GM20000 (cell line): ENCODE measurements around the gene GRN.

Experiments used
- DNase-seq: peaks from one replicate; pipeline ENCODE4 v3.0.0; 2012; ENCODE audit warnings: low spot score
- TF ChIP-seq, protein P1 (sequence below): IDR thresholded peaks from 2 replicates; pipeline ENCODE4 v1.5.1; 2012; ENCODE audit warnings: mild to moderate bottlenecking, control low read depth; ENCODE audit errors: extremely low read depth, missing control alignments

GRN gene

DNA sequence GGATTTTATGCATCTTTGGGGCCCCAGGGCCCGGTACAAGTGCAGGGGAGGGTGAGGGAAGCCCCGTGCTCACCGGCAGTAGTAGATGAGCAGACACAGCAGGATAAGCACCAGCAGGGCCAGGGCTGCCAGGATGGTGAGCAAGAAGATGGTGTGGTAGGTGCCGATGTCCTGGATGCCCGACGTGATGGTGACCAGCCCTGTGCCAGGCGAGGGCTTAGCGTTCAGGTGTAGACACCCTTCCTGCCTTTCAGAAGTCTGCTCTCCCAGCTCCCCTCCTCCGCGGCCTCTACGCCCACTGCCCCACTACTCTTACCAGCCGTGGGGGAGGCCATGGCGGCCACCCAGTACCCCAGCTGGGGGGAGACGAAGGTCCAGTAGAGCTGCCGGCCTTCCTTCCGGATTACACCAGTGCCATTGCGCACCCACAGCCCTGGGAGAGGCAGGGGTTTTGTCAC, 10.6 kb downstream of the GRN start:
- DNase-seq = no peak
- TF ChIP-seq, protein P1, sequence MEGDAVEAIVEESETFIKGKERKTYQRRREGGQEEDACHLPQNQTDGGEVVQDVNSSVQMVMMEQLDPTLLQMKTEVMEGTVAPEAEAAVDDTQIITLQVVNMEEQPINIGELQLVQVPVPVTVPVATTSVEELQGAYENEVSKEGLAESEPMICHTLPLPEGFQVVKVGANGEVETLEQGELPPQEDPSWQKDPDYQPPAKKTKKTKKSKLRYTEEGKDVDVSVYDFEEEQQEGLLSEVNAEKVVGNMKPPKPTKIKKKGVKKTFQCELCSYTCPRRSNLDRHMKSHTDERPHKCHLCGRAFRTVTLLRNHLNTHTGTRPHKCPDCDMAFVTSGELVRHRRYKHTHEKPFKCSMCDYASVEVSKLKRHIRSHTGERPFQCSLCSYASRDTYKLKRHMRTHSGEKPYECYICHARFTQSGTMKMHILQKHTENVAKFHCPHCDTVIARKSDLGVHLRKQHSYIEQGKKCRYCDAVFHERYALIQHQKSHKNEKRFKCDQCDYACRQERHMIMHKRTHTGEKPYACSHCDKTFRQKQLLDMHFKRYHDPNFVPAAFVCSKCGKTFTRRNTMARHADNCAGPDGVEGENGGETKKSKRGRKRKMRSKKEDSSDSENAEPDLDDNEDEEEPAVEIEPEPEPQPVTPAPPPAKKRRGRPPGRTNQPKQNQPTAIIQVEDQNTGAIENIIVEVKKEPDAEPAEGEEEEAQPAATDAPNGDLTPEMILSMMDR = no peak

DNA sequence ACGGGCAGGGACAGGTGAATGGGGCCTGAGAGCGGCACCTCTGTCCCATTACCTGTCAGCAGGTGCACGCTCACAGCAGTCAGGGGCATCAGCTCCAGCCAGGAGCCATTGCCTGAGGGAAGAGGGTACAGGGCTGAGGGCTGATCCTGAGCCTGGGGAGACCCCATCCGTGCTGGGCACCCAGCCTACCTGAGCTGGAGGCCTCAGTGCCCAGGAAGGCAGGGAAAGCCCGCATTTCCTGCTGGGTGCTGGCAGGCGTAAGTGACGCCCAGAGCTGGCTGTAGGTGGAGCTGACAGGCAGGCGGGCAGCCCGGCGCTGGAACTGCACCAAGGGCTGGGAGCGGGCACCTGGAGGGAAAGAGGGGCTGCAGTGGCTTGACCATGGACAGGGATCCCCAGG, 11.1 kb downstream of the GRN start:
- TF ChIP-seq, protein P1 = no peak

DNA sequence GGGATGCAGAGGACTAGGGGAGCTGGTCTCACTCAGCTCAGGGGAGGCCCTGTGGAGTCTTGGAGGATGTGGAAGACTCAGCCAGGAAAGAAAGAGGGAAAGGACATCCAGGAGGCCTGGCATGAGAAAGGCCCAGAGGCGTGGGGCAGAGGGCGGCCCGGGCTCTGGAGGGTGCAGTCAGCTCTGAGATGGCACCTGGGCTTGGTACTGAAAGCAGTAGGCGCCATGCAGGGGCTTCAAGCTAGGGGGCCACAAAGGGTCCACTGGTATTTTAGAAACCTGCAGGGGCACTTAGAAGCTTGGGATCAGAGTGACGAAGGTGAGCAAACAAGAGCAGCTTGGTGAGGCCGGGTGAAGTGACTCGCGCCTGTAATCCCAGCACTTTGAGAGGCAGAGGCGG, 13.0 kb downstream of the GRN start:
- TF ChIP-seq, protein P1 = no peak
- no peak for DNase-seq

More for the DNA sequence above, 11.1 kb downstream of the GRN start:
- no peak for DNase-seq

DNA sequence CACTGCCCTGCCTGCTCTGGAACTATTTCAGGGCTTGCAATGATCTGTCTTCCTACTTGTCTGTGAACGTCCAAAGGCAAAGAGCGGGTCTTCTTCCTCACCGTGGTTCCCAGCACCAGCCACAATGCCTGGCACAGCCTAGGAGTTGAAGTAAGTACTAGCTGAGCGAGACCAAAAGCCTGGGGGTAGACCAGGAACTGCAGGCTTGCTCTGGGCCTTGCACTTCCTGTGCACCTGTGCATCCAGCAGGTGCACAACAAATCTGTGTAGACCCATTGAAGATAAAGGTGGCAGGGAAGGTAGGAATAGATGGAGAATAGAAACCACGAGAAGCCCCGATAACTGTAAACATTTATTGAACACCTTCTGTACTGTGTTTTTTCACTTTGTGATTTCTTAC, 13.9 kb downstream of the GRN start:
- TF ChIP-seq, protein P1 = no peak
- no peak for DNase-seq

DNA sequence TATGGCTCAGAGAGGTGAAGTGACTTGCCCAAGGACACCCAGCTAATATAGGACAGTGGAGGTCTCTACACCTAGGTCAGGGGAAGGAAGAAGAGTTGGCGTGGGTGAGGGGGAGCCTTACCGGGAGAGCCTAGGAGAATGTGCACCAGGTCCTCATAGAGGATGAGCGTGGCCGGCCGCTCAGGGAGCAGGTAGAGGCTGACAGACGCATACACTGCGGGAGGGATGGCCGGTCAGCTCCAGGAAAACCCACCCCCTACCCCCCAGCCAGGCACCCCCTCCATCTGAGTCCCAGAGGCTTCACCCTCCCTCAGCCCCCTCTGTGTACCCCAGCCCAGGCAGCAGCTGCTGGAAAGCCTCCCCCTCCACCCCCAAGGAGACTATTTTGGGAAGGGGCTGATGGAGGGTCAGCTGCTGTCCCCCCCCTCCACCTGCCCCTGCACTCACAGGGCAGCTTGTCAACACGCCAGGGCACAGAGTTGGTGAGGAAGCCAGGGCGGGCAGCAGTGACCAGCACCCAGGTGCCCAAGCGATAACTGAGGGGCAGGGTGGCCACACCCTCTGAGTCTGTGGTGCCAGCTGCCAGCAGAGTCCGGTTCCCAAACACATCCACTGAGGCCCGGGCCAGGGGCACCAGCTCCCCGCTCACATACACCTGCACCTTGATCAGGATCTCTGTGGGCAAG, 14.5 kb downstream of the GRN start:
- TF ChIP-seq, protein P1 = no peak
- no peak for DNase-seq

DNA sequence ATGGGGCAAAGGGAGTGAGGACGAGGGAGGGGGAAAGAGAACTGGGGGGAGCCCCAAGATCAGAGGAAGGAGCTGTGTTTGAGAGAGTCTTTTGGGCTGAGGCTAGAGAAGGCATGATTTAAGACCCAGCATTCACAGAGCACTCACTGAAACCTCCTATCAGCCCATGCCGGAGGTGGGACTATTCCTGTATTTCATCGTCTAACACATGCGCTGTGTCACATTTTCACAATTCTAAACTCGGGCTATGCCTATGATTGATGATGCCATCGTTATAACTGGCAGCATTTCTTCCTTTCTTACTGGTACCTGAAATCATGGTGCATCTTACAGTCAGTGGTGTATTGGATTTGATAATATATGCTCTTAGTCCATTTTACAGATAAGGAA, 15.0 kb downstream of the GRN start:
- TF ChIP-seq, protein P1 = no peak
- no peak for DNase-seq

DNA sequence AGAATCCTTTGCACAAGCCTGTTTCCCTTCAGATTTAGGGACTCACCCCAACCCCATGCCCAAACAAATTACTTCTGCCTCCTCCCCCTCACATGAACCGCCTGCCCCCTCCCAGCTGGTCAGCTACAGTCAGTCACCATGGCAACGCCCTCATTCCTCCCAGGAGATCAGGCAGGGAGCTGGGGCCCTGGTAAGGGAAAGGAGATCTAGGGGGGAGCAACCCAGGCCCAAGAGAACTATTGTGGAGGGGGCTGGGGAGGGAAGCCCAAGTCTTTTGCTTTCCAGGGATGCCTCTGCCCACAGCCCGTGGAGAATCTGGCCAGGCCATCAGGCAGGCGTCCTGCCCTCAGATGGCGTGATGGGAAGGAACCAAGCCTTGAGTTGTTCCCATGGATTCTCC, 15.7 kb downstream of the GRN start:
- TF ChIP-seq, protein P1 = no peak
- DNase-seq = no peak
